Measurements from ENCODE around the gene OR8B12. TPM values are rescaled to one million over a fixed set of nuclear protein-coding genes. Genes with fewer than 3 reads are reported as not detected.

Gene OR8B12
- total and polyA plus RNA-seq, 7 experiments from 2014 or later = not detected

DNA sequence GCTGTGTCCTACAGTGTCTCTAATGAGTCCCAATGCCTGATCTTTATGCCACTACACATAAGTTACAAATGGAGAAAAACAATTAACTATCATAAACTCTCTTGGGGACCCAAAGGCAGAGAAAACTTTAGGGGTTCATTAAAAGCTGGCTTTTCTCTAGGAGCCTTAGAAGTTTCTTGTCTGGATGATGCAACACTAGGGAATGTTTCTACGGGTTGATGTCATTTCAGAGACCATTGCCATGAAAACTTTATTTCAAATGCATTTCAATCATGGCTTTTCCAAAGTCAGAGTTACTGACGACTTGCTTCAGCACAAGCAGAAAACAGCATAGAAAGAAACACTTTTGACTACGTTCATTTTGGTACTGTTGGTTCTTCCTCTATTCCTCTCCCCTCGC, 8.5 kb upstream of the OR8B12 start:
- no peak overlapping the region for H3K4me3 ChIP-seq (ENCODE audit: low read length)
- H3K27ac Mint-ChIP-seq = no peak overlapping the region
- H3K4me3 Mint-ChIP-seq = no peak overlapping the region
- peaks cover 0 to 15% (median 12%) of the 10 kb centered on the region in 5 donors for H3K27me3 Mint-ChIP-seq
- DNase-seq (no peak), ATAC-seq (no peak)
- intact Hi-C loops (cut with micrococcal nuclease) = no loop called here
- ChIA-PET POLR2A (no interaction called here), CTCF (no interaction called here)
- no peaks in the 10 kb centered on the region for H3K36me3 Mint-ChIP-seq
- no peaks in the 10 kb centered on the region for H3K27me3 ChIP-seq (ENCODE audit: control insufficient read depth in 2 of 2, insufficient read depth in 2 of 2, low read length in 2 of 2)
- H3K36me3 ChIP-seq (ENCODE audit: control insufficient read depth in 2 of 3, insufficient read depth in 3 of 3, low read length in 3 of 3) = no peaks in the 10 kb centered on the region
- H3K4me1 ChIP-seq (ENCODE audit: control insufficient read depth in 2 of 2, insufficient read depth in 2 of 2, low read length in 2 of 2) = no peaks in the 10 kb centered on the region
- peaks cover 0 to 6% (median 0%) of the 10 kb centered on the region in 11 donors for H3K9me3 Mint-ChIP-seq
- no peaks in the 10 kb centered on the region for H3K9me3 ChIP-seq (ENCODE audit: control insufficient read depth in 2 of 3, low read length in 3 of 3)
- no peak overlapping the region for H3K27ac ChIP-seq (ENCODE audit: low read depth, low read length)
- H3K4me1 Mint-ChIP-seq = no peaks in the 10 kb centered on the region

DNA sequence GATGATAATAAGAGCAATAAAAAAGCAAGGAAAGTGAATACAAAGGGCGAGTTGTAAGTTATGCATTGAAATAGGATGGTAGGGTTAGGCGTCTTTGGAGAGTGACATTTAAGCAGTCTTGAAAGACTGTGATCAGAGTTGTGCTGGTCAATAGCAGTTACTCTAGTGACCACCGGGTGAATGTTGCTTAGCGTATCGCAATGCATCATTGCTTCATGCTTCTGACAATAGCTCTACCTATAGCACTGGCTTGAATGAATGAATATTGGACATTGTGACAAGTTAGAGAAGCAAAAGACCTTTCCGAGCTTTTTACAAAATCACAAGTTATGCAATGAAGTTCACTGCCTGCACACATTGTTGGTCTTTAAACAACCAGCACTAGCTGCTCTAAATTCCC, 7.7 kb upstream of the OR8B12 start:
- intact Hi-C loops (cut with micrococcal nuclease) = no loop called here
- Mint-ChIP-seq H3K9me3 (peaks cover 0 to 6% (median 0%) of the 10 kb centered on the region in 11 donors), H3K27me3 (peaks cover 3 to 12% (median 9%) of the 10 kb centered on the region in 5 donors), H3K4me3 (no peak overlapping the region), H3K27ac (no peak overlapping the region), H3K36me3 (no peaks in the 10 kb centered on the region), H3K4me1 (no peaks in the 10 kb centered on the region)
- ChIA-PET POLR2A (no interaction called here), CTCF (no interaction called here)
- H3K27me3 ChIP-seq (ENCODE audit: control insufficient read depth in 2 of 2, insufficient read depth in 2 of 2, low read length in 2 of 2) = no peaks in the 10 kb centered on the region
- no peak overlapping the region for H3K4me3 ChIP-seq (ENCODE audit: low read length)
- H3K27ac ChIP-seq (ENCODE audit: low read depth, low read length) = no peak overlapping the region
- H3K9me3 ChIP-seq (ENCODE audit: control insufficient read depth in 2 of 3, low read length in 3 of 3) = no peaks in the 10 kb centered on the region
- no peaks in the 10 kb centered on the region for H3K4me1 ChIP-seq (ENCODE audit: control insufficient read depth in 2 of 2, insufficient read depth in 2 of 2, low read length in 2 of 2)
- no peak for DNase-seq
- no peak for ATAC-seq
- H3K36me3 ChIP-seq (ENCODE audit: control insufficient read depth in 2 of 3, insufficient read depth in 3 of 3, low read length in 3 of 3) = no peaks in the 10 kb centered on the region

DNA sequence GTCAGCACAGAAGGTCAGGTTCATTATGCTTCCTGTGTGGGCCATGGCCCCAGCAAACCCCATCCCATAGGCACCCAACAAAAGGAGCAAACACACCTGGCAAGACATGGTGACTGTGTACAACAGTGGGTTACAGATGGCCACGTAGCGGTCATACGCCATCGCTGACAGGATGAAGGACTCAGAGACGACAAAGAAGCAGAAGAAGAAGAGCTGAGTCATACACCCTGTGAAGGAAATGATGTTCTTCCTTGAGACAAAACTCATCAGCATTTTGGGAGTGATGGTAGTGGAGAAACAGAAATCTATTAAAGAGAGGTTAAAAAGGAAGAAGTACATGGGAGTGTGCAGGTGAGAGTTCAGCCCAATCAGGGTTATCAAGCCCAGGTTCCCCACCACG, 309 bp downstream of the OR8B12 start:
- ChIA-PET POLR2A (no interaction called here), CTCF (no interaction called here)
- Mint-ChIP-seq H3K27ac (no peak overlapping the region), H3K36me3 (no peaks in the 10 kb centered on the region), H3K4me3 (no peak overlapping the region), H3K9me3 (peaks cover 0 to 7% (median 0%) of the 10 kb centered on the region in 11 donors), H3K4me1 (no peaks in the 10 kb centered on the region), H3K27me3 (peaks cover 11 to 52% (median 48%) of the 10 kb centered on the region in 5 donors)
- Histone ChIP-seq H3K4me1 (ENCODE audit: control insufficient read depth in 2 of 2, insufficient read depth in 2 of 2, low read length in 2 of 2) (no peaks in the 10 kb centered on the region), H3K27ac (ENCODE audit: low read depth, low read length) (no peak overlapping the region), H3K36me3 (ENCODE audit: control insufficient read depth in 2 of 3, insufficient read depth in 3 of 3, low read length in 3 of 3) (no peaks in the 10 kb centered on the region), H3K9me3 (ENCODE audit: control insufficient read depth in 2 of 3, low read length in 3 of 3) (no peaks in the 10 kb centered on the region), H3K4me3 (ENCODE audit: low read length) (no peak overlapping the region), H3K27me3 (ENCODE audit: control insufficient read depth in 2 of 2, insufficient read depth in 2 of 2, low read length in 2 of 2) (no peaks in the 10 kb centered on the region)
- intact Hi-C loops (cut with micrococcal nuclease) = no loop called here
- ATAC-seq (no peak), DNase-seq (no peak)

GRCh38 chr11:124541204-124541603, 2.2 kb downstream of the OR8B12 start:
- peaks cover 0 to 2% (median 0%) of the 10 kb centered on the region in 7 donors for H3K4me1 Mint-ChIP-seq
- peaks cover 12 to 57% (median 52%) of the 10 kb centered on the region in 5 donors for H3K27me3 Mint-ChIP-seq
- H3K27ac Mint-ChIP-seq = no peak overlapping the region
- Histone ChIP-seq H3K4me3 (ENCODE audit: low read length) (no peak overlapping the region), H3K27ac (ENCODE audit: low read depth, low read length) (no peak overlapping the region), H3K27me3 (ENCODE audit: control insufficient read depth in 2 of 2, insufficient read depth in 2 of 2, low read length in 2 of 2) (no peaks in the 10 kb centered on the region), H3K36me3 (ENCODE audit: control insufficient read depth in 2 of 3, insufficient read depth in 3 of 3, low read length in 3 of 3) (no peaks in the 10 kb centered on the region), H3K4me1 (ENCODE audit: control insufficient read depth in 2 of 2, insufficient read depth in 2 of 2, low read length in 2 of 2) (no peaks in the 10 kb centered on the region), H3K9me3 (ENCODE audit: control insufficient read depth in 2 of 3, low read length in 3 of 3) (no peaks in the 10 kb centered on the region)
- no peak overlapping the region for H3K4me3 Mint-ChIP-seq
- DNase-seq (no peak), ATAC-seq (no peak)
- ChIA-PET POLR2A (no interaction called here), CTCF (no interaction called here)
- intact Hi-C loops (cut with micrococcal nuclease) = no loop called here
- peaks cover 0 to 7% (median 0%) of the 10 kb centered on the region in 11 donors for H3K9me3 Mint-ChIP-seq
- H3K36me3 Mint-ChIP-seq = no peaks in the 10 kb centered on the region

- DNase-seq (no peak), ATAC-seq (no peak)
- Mint-ChIP-seq H3K9me3 (peaks cover 0 to 6% (median 0%) of the 10 kb centered on the region in 11 donors), H3K27me3 (peaks cover 4 to 48% (median 39%) of the 10 kb centered on the region in 5 donors), H3K4me1 (peaks cover 0 to 2% (median 0%) of the 10 kb centered on the region in 7 donors), H3K36me3 (no peaks in the 10 kb centered on the region), H3K4me3 (no peak overlapping the region), H3K27ac (no peak overlapping the region)
- no peak overlapping the region for H3K4me3 ChIP-seq (ENCODE audit: low read length)
- ChIA-PET CTCF (no interaction called here), POLR2A (no interaction called here)
- no peaks in the 10 kb centered on the region for H3K36me3 ChIP-seq (ENCODE audit: control insufficient read depth in 2 of 3, insufficient read depth in 3 of 3, low read length in 3 of 3)
- H3K4me1 ChIP-seq (ENCODE audit: control insufficient read depth in 2 of 2, insufficient read depth in 2 of 2, low read length in 2 of 2) = no peaks in the 10 kb centered on the region
- no peaks in the 10 kb centered on the region for H3K9me3 ChIP-seq (ENCODE audit: control insufficient read depth in 2 of 3, low read length in 3 of 3)
- no peaks in the 10 kb centered on the region for H3K27me3 ChIP-seq (ENCODE audit: control insufficient read depth in 2 of 2, insufficient read depth in 2 of 2, low read length in 2 of 2)
- intact Hi-C loops (cut with micrococcal nuclease) = no loop called here
- no peak overlapping the region for H3K27ac ChIP-seq (ENCODE audit: low read depth, low read length)
These were observed 5.4 kb downstream of the OR8B12 start for GRCh38 chr11:124538019-124538418.

DNA sequence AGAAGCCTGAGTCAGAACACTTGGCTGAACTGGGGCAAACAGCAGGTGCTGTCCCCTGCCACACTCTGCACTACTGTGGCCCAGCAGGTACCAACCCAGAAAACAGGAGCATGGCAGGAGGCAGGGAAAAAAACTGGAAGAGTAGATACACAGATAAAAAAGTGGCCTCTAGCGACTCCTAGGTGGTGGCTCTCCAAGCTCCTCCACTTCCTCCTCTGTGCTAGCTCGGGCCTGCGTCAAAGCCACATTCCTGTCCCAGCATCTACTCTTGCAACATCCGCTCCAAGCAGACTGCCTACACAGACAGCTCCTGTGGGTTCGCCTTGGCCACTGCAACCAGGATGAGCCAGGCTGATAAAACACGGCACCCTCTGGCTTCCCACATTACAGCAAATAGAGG, 6.9 kb downstream of the OR8B12 start:
- Mint-ChIP-seq H3K27ac (no peak overlapping the region), H3K4me1 (peaks cover 0 to 2% (median 0%) of the 10 kb centered on the region in 7 donors), H3K4me3 (no peak overlapping the region), H3K27me3 (peaks cover 4 to 52% (median 38%) of the 10 kb centered on the region in 5 donors), H3K36me3 (peaks cover 0 to 3% (median 0%) of the 10 kb centered on the region in 5 donors), H3K9me3 (peaks cover 0 to 6% (median 0%) of the 10 kb centered on the region in 11 donors)
- DNase-seq (no peak), ATAC-seq (peak; percentile 48)
- H3K36me3 ChIP-seq (ENCODE audit: control insufficient read depth in 2 of 3, insufficient read depth in 3 of 3, low read length in 3 of 3) = no peaks in the 10 kb centered on the region
- intact Hi-C loops (cut with micrococcal nuclease) = no loop called here
- CTCF ChIA-PET = no interaction called here
- H3K4me1 ChIP-seq (ENCODE audit: control insufficient read depth in 2 of 2, insufficient read depth in 2 of 2, low read length in 2 of 2) = no peaks in the 10 kb centered on the region
- POLR2A ChIA-PET = no interaction called here
- no peaks in the 10 kb centered on the region for H3K9me3 ChIP-seq (ENCODE audit: control insufficient read depth in 2 of 3, low read length in 3 of 3)
- no peak overlapping the region for H3K4me3 ChIP-seq (ENCODE audit: low read length)
- no peaks in the 10 kb centered on the region for H3K27me3 ChIP-seq (ENCODE audit: control insufficient read depth in 2 of 2, insufficient read depth in 2 of 2, low read length in 2 of 2)
- H3K27ac ChIP-seq (ENCODE audit: low read depth, low read length) = no peak overlapping the region

GRCh38 chr11:124535552-124536232, 7.8 kb downstream of the OR8B12 start:
- Histone ChIP-seq H3K9me3 (ENCODE audit: control insufficient read depth in 2 of 3, low read length in 3 of 3) (no peaks in the 10 kb centered on the region), H3K4me3 (ENCODE audit: low read length) (no peak overlapping the region), H3K27me3 (ENCODE audit: control insufficient read depth in 2 of 2, insufficient read depth in 2 of 2, low read length in 2 of 2) (no peaks in the 10 kb centered on the region), H3K36me3 (ENCODE audit: control insufficient read depth in 2 of 3, insufficient read depth in 3 of 3, low read length in 3 of 3) (no peaks in the 10 kb centered on the region), H3K27ac (ENCODE audit: low read depth, low read length) (no peak overlapping the region), H3K4me1 (ENCODE audit: control insufficient read depth in 2 of 2, insufficient read depth in 2 of 2, low read length in 2 of 2) (no peaks in the 10 kb centered on the region)
- Mint-ChIP-seq H3K36me3 (peaks cover 0 to 3% (median 0%) of the 10 kb centered on the region in 5 donors), H3K27ac (no peak overlapping the region), H3K4me3 (no peak overlapping the region), H3K9me3 (peaks cover 0 to 6% (median 0%) of the 10 kb centered on the region in 11 donors), H3K27me3 (peaks cover 4 to 53% (median 36%) of the 10 kb centered on the region in 5 donors), H3K4me1 (peaks cover 0 to 2% (median 0%) of the 10 kb centered on the region in 7 donors)
- ChIA-PET POLR2A (no interaction called here), CTCF (no interaction called here)
- no peak for ATAC-seq
- no peak for DNase-seq
- intact Hi-C loops (cut with micrococcal nuclease) = no loop called here
